HG02885 (cell line): ENCODE measurements around the gene SLC41A3.
"Not testable (repeated sequence)": the region's sequence is repeated elsewhere in the genome, so short reads cannot be mapped to it uniquely, and the experiment has no call there.

Source experiments
- ATAC-seq: cut with Tn5 transposase; IDR thresholded peaks from one replicate; pipeline ENCODE4 v1.9.1; 2021; ENCODE audit warnings: mild to moderate bottlenecking; ENCODE audit not compliant: unreplicated experiment, poor library complexity

The SLC41A3 gene

DNA sequence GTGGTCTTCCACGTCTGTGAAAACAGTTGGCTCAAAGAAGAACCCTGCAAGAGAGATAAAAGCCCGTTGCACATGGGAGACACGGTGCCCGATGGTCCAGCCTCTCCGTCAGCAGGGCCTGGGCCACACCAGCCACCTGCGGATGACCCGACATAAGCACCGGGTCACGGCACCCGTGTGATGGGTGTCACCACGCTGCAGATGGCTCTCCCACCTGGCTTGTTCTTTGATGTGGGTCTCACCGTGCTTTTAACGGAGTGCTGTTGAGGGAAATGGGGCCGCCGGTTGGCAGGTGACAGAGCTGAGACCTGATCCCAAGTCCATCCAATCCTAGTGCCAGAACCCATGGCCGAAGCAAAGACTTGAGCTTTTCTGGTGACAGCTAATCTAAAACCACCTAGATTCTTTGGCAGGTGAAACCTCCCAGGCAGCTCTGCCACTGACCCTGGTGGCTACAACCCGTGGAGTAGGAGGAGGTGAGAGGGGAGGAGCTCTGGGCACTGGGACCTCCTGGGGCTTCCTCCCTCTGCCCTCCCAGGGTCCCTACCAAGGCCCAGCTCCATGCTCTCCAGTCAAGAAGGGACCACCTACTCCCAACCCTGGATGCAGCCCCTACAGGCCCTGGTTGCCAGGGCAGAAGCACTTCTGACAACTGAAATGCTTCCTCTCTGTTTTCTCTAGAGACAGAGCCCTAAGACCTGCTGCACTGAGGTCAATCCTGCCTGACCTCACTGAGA lies 23.4 kb upstream of the SLC41A3 start:
- ATAC-seq = no peak

DNA sequence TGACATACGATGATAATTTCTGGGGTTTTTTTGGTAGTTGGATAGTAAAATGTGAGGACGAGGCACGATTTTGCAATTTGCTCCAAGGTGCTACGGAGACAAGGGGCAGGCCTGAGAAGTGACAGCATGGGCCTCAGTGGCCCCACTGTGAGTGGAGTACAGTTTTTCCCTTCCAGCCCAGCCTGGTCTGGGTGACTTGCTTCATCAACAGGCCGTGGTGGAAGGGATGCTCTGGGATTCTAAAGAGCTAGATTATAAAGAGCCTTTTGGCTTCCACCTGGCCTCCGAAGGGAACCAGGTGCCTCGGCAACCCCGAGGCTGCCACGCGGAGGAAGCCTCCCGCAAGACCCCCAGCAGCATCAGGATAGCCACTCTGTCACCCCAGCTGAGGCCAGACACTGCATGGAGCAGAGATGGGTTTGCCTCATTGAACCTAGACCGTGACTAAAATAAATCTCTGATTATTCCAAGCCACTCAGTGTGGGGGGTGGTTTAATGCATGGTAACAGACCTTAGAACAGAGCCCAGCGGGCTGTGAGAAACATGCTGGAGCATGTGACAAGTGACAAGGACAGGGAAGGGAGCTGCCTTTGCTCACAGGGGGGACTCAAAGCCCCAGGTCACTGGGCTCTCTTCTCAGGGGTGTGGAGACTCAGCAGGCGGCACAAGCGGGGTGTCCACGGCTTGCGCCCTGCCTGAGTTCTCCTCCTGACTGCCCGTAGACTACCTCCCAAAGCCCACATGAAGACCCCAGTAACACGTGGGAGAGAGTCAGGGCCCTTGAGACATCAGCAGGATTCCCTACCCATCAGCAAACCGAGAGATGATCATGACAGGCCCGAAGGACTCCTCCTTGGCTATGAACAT lies 22.6 kb upstream of the SLC41A3 start:
- ATAC-seq = no peak

DNA sequence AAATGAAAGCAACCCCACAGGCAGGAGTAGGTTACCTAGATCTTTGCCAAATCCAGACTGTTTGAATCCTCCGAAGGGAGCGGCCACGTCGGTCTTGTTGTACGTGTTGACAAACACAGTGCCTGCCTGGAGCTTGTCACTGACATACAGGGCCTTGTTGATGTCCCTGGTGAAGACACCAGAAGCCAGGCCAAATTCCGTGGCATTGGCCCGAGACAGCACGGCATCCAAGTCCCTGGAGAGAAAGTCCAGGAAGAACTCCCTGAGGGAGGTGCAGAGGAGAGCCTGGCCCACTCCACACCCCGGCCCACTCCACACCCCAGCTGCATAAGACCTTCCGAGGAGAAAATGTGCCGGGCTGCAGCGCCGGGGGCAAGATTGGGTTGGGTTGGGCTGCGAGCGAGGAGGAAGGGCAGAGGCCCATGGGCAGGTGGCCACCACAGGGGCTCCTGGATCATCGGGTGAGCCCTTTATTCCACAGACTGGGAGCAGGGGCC lies 21.8 kb upstream of the SLC41A3 start:
- no peak for ATAC-seq

DNA sequence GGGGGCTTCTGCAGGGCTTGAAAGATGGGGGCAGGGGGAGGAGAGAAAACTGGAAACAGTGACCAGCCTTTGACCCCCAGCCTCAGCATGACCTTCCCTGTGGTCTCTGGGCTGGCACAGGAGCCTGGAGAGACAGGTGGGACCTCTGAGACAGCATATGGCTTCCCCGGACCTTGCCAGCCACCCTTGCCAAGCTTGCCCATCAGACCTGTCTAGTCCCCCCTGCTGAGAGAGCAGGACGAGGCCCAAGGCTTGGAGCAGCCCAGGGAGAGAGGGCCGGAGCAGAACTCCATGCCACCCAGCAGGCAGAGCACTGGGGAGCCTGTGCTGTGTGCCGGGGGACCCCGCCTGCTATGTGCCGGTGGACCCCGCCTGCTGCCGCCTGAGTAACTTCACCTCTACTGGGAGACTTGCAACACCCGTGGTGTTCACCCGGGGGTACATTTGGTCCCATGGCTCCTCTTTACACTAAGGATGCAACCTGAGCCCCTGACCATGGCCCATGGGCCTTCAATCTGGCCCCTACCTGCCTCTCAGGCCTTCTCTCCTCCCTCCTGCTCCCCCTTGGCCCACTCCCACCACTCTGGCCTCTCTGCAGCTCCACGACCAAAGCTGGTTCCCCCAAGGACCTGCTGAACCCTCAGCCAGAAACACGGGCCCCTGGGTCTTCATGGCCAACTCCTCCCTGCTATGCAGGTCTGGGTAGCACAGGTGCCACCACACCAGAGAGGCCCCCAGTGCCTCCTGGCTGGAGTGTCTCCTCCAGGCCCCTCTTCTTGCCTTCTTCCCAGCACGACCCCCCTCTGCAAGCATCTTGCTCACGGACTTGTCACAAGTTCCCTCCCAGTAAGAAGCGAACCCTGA lies 21.1 kb upstream of the SLC41A3 start:
- no peak for ATAC-seq

DNA sequence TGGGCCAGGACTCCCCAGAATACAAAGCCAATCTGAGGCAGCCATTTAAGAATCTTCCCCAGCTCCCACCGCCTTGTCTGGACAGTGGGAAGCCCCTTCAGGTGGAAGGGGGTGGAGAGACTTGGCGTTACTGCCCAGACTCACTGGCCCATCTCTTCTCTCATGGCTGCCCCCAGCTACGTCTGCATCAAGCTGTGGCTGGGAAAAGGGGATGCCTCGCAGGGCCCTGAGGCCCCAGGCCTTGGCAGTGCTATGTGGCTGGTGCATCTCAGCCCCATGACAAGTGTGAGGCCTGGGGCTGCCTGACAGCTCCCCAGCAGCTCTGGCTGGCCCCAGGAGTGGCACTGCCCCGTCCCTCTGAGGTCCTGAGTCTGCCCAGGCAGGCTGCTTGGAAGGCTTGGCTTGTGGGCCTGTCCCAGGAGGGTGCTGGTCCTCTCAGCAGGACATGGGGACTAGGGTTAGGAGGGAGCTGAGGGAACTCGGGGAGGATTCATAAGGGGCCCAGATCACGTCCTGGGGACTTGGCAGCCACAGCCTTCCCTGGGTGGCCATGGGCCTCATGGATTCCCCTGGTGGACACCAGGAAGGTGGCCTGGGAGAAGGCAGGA lies 20.2 kb upstream of the SLC41A3 start:
- no peak for ATAC-seq

DNA sequence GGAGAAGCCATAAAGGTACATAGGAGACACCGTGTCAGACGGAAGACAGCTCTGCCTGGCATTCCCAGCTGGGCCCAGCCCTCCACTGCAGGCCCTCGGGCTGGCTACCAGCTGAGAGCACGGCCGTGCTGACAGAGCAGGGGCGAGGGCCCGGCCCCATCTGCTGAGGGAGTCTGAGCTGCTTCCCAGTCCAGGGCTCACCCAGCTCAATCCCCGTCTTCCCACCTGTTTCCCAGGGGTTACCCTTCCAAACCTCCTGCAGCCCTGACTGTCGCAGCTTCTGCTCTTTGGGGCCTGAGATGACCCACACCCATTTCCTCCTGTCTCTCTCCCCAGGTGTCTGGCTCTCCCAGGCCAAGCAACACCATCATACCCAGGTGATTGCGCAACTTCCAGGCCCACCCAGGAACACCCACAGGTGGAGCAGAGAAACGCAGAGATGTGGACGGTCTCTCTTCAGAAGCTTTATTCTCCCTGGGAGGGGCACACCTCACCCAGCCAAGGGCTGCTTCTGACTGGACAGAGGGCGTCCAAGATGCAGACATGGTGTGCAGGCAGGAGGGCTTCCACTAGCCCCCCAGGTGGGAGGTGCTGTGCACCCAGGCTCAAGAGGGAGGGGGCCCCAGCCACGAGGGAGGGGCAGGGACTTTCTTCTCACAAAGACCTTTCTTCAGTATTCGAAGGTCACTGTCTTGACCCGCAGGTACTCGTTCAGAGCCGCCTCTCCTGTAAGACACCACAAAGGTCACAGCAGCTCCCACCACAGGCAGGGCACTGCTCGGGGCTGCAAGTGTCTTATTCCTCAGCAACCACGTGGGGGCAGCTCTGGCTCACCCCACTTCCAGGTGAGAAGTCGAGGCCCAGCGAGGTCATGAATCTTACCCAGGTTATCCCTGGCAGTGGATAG lies 19.4 kb upstream of the SLC41A3 start:
- no peak for ATAC-seq

DNA sequence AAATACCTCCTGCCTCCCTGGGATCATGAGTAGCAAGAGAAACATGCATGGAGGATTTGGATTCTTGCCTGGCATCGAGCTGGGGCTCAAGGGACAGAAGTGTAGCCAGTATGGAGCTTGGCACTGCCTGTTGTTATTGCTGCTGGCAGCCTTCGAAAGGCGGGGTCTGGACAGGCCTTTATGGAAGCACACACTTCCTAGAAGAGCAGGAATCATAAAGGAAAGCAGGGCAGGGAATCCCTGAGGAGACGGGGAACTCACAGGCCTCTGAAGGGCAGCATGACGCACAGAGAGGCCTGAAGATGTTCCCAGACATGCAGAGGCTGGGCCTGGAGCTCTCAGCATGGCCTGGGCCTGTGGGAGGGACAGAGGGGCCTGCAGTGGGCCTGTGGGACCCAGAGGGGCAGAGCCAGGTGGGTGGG lies 18.6 kb upstream of the SLC41A3 start:
- ATAC-seq = no peak

DNA sequence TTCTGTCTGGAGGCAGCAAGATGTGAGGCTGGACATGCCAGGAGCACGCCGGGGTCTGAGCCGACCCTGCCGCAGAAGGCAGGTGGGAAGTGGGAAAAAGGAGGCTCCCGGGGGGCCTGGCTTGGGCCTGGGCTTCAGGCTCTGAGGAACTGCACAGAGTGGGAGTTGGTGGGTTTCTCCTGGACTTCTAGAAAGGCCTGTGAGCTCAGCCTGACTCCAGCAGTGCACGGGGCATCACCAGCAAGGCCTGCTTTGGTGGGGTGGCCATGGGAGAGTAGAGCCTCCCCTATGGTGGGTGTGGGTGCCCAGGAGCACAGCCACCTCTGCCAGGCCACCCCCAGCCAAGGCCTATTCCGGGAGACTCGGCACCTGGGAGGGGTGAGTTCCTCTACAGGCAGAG lies 18.1 kb upstream of the SLC41A3 start:
- no peak for ATAC-seq

DNA sequence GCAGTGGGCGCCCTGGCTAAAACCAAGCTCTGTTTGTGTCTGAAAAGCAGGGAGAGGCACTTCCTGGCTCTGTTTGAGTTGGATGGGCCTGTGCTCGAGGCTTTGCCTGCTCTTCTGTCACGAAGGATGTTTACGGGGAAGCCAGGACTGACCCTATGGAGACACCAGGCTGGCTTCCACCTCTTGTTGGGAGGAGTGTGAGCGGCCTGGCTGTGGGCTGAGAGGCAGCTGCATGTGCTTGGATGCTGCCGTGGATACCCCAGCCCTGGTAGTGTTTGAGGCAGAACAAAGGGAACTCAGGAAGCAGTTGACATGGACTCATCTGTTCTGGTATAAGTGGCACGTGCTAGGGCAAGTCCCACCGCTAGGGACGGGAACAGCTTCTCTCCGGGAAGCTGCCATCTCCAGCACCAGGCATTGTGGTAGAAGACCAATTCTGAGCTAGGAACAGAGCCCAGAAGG lies 17.6 kb upstream of the SLC41A3 start:
- no peak for ATAC-seq

DNA sequence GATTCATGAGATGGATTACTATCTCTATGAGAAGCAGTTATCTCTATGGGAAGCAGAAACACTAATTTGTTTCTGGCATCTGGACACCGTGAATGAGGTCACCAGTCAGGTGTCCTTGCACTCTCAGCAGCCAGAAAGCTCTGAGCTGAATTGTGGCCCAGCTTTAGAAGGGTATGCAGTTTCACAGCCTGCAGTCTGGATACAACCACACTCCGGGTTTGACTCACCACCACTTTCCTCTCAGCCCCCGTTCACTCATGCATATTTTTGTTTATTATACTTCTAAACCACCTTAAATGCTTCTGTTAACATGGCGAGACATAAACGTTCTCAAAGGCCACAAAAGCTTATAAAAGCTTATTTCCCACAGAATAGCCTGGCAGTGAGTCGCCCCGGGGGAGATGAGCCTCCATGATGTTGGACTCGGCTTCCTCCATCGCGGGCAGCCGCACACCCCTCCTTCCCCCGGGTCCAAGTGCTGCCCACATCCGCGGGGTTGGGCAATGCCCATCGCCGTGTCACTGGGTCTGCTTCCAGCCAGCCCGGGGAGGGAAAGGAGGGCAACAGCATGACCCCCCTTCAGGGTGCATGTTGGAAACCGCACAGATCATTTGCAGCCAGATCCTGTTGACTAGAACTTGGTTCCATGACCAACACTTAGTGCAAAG lies 16.8 kb upstream of the SLC41A3 start:
- peak; percentile 71 for ATAC-seq

DNA sequence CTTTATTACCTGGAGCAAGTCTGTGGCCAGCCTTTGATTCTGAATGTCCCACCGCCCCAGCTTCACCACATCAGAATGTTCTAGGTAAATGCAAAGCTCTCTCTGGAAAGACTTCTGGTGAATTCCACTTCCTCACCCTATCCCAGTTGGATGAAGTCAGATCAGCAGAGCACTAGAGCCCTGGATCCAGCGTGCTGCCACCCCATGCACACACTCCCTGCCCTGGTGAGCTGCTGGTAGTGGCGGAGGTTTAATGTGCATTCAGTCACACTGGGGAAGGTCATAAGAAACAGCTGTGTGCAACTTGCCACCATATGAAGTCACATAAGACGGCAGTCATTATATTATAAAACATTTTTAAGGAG lies 16.3 kb upstream of the SLC41A3 start:
- ATAC-seq = no peak

DNA sequence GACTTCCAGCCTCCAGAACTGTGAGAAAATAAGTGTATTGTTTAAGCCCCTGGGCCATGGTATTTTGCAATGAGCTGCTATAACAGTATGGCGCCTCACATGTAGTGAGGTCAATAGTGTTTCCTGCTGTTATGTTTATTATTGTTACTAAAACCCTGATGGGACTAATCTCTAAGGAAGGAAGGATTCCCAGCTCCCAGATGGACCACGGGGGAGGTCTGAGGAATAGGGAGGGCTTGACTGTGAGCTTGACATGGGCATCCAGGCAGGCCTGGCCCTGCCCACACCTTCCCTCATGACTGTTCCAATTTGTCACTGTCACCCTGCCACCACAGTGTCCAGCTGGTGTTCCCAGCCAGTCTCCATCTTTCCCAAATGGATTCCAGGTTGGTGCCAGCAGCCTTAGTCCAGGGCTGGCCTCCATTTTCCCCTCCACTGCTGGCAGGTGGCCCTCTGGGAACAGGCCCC lies 14.5 kb upstream of the SLC41A3 start:
- ATAC-seq = no peak

DNA sequence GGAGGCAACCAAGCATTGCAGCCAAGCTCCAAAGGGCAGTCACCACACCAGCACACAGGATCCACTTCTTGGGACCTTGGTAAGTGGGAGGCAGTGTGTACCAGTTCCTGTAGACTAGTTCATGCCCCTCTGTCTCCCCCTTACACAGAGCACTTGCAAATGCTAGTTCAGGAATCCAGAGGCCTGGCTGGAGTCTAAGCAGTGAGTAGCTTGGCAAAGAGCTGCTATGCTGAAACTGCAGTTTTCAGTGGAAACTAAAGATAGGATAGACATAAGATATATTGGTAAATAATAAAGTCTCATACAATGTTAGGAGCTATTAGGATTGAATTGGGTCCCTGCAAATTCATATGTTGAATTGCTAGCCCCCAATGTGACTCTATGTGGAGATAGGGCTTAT lies 13.9 kb upstream of the SLC41A3 start:
- ATAC-seq = no peak

DNA sequence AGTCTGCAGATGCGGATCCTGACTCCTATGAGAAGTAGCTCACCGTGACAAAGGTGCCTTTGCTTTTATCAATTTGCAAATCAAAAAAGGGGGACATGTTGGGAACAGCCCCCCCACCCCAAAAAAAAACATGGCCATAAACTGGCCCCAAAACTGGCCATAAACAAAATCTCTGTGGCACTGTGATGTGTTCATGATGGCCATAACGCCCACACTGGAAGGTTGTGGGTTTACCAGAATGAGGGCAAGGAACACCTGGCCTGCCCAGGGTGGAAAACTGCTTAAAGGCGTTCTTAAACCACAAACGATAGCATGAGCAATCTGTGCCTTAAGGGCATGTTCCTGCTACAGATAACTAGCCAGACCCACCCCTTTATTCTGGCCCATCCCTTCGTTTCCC lies 12.3 kb upstream of the SLC41A3 start:
- ATAC-seq = not testable (repeated sequence)

DNA sequence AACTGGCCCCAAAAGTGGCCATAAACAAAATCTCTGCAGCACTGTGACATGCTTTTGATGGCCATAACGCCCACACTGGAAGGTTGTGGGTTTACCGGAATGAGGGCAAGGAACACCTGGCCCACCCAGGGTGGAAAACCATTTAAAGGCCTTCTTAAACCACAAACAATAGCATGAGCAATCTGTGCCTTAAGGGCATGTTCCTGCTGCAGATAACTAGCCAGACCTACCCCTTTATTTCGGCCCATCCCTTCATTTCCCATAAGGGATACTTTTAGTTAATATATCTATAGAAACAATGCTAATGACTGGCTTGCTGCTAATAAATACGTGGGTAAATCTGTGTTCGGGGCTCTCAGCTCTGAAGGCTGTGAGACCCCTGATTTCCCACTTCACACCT lies 8.2 kb upstream of the SLC41A3 start:
- ATAC-seq = not testable (repeated sequence)

DNA sequence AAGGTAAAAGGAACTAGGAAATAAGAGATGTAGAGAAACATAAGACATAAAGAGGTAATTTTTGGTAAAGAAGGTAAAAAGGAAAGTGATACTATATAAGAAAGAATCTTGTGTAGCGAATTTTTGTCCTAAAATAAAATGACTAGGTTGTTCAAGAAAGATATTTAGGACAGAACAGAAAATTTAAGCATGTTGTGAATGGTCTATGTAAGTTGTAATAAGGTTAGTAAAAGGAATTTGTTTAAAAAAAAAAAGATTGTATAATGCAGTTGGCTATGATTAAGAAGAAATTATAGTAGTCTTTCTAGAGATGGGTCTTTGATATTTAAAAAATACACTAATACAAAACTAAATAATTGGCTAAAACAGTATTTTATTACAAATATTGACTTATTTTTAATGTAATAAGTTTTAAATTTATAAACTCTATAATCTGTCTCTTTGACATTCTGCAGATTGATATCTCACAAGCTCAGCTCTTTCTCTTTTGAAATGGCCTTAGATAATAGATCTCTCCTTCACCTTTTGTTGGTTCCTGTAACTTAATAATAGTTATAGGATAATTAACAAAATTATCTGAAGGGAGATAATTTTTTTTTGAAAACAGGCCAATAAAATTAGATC lies 3.7 kb upstream of the SLC41A3 start:
- ATAC-seq = no peak

DNA sequence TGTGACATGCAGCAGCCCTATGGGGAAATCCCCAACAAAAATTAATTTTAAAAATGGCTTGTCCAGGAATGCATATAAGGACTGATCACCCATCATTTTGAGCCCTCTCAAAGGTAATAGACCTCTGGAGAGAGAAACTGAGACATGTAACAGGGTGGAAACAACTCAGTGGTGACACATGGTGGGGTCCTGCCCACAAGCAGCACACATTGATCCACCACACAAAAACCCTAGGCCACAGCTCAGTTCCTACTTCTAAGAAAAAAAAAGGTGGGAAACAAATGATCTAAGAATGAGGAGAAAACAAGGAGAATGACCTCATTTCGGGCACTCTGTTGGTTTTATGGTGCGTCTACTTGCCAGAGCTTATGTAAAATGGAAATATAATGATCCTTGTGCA lies 1.9 kb upstream of the SLC41A3 start:
- no peak for ATAC-seq

DNA sequence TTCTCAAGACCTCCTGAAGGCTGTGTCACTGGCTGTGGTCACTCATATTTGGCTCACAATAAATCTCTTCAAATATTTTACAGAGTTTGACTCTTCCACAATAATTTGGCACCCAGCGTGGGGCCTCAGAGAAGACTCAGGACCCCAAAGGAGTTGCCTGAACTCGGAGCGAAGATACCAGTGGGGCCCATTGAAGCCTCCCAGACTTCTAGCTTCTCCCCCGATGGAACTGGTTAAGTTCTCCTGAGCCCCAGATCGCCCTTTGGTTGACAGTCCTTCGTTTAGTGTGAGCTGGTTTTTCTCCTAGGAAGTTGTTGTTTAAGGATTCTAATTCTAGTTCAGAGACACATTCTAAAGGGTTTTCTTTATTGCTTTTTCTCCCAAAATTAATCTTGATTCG lies 1.4 kb upstream of the SLC41A3 start:
- no peak for ATAC-seq
